GM19467 (cell line): ENCODE data around the gene INHBE.
"Not testable (repeated sequence)": the region's sequence is repeated elsewhere in the genome, so short reads cannot be mapped to it uniquely, and the experiment has no call there.

Source experiments
- ATAC-seq: cut with Tn5 transposase; IDR thresholded peaks from one replicate; pipeline ENCODE4 v1.9.1; 2021; ENCODE audit warnings: mild to moderate bottlenecking, moderate library complexity; ENCODE audit not compliant: unreplicated experiment

The INHBE gene

DNA sequence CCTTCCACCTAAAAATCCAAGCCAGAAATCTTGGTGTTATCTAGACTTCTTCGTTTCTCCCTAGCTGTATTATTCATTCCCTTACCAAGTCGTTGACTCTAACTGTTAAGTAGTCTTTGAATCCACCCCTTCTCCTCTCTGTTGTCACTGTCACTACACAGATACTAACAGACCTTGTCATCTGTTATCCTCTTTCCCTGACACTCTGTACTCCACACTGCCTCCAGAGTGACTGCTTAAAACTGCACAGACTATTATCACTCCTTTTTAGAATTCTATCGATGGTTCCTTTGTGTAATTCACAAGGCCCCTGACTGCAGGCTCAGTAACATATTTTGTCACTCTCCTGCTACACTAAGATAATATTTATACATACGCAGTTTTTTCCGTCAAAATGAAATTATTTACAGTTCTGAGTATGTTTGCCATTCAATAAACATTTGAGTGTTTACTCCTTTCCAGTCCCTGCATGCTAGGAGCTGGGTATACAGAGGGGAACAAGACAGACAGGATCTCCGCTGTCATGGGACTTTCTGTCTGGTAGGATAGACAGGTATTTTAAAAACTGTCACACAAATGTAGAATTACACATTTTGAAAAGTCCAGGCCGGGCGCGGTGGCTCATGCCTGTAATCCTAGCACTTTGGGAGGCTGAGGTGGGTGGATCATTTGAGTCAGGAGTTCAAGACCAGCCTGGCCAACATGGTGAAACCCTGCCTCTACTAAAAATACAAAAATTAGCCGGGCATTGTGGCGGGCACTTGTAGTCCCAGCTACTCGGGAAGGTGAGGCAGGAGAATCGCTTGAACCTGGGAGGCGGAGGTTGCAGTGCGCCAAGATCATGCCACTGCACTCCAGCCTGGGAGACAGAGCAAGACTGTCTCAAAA, 36.5 kb downstream of the INHBE start:
- no peak for ATAC-seq

- ATAC-seq: not testable (repeated sequence)
Measured at GRCh38 chr12:57495051-57495701, 40.1 kb downstream of the INHBE start.

DNA sequence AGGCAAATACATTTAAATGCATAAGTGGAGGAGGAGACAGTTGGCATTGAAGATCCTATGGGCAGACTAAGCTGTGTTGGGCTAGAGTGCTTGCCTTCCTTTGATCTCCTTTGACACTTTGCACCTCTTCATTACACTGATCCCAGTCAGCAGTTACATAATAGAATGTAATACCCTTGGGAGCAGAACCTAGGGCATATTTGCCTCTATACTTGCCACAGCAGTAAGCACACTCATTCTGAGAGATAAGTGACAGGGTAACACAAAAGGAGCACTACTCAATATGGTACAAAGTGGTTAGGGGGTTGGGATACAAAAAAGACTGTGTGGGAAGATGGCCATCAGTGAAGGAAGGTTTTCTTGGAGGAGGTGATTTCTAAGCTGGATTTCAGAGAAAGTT, 41.7 kb downstream of the INHBE start:
- no peak for ATAC-seq

- ATAC-seq: no peak
Measured at GRCh38 chr12:57497223-57498131, 42.4 kb downstream of the INHBE start.

- ATAC-seq: no peak
Measured at GRCh38 chr12:57498132-57498502, 43.0 kb downstream of the INHBE start.

DNA sequence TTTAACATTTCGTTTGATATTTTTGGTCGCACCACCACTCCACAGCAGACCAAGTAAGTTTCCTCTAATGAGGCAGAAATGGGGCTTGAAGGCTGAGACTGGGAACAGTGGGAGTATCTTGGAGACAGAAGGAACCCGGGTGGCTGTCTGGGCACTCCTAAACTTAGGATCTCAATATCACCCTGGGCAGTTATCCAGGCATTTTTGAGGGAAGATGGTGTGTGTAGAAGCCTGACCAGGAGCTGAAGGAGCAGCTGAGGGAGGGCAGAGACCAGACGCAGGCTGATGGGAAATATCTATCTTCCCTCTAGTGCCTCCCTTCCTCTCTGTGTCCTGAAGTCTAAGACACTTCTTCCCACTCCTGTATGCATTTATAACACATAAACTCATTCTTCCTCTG, 43.5 kb downstream of the INHBE start:
- no peak for ATAC-seq

- ATAC-seq: no peak
Measured at GRCh38 chr12:57500213-57500612, 45.1 kb downstream of the INHBE start.

DNA sequence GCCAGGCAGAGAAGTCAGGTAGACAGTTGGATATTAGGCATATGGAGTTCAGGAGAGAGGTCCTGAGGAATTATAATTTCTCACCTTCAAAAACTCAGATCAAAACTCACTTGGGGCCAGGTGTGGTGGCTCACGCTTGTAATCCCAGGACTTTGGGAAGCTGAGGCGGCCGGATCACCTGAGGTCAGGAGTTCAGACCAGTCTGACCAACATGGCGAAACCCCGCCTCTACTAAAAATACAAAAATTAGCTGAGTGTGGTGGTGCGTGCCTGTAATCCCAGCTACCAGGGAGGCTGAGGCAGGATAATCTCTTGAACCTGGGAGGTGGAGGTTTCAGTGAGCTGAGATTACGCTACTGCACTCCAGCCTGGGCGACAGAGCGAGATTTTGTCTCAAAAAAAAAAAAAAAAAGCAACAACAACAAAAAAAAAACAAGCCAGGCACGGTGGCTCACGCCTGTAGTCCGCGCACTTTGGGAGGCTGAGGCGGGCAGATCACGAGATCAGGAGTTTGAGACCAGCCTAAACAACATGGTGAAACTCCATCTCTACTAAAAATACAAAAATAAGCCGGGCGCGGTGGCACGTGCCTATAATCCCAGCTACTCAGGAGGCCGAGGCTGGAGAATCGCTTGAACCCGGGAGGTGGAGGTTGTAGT, 47.3 kb downstream of the INHBE start:
- ATAC-seq: not testable (repeated sequence)

DNA sequence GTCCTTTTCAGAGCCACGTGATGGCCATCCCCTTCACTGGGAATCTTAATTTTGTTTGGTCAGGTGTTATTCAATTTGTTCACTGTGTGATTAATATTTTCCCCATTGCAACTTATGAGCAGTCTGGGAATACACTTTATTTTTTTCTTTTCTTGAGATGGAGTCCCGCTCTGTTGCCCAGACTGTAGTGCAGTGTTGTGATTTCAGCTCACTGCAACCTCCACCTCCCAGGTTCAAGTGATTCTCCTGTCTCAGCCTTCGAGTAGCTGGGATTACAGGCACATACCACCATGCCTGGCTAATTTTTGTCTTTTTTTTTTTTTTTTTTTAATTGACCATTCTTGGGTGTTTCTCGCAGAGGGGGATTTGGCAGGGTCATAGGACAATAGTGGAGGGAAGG, 51.4 kb downstream of the INHBE start:
- not testable (repeated sequence) for ATAC-seq
